ENCODE measurements around the gene DUSP5.

DNA sequence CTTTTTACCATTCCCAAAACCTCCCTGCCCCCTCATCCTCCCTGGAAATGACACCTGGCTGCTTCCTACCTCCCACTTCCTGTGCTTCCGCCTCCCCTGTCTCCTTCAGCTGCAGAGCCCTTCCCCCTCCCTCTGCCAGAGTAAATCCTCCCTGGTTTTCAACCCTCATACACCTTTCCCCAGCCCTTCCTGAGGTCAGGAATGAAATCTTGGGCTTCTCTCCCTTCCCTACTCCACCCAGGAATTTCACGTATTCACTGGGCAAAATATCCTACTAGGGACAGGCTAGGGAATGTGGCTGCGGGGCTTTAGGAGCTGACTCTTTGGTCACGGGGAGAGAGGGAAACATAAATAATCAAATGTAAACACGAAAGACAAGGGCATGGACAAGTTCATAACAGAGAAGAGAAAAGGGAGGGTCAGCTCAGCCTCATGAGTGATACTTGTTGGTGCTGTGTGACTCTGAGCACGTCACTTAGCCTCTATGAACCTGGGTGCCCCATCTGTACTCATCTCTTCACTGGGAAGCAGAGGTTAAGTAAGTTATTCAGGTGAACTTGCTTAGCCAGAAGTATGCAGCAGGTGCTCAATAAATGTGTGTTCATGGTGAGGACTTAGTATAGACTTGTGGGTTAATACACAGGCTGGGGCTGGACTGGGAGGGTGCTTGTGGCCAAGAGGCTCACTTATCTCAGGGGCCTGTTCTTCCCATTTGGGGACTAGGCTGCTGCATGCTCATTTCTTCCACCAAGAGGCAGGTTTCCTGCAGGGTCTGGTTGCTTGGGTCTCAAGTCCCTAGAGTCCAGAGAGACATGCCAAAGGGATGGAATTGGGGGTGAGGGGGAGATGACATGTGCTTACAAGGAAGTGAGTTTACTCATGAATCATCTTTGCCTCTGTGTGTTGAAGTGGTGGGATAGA, 10.0 kb upstream of the DUSP5 start:
- TF ChIP-seq, protein P1, sequence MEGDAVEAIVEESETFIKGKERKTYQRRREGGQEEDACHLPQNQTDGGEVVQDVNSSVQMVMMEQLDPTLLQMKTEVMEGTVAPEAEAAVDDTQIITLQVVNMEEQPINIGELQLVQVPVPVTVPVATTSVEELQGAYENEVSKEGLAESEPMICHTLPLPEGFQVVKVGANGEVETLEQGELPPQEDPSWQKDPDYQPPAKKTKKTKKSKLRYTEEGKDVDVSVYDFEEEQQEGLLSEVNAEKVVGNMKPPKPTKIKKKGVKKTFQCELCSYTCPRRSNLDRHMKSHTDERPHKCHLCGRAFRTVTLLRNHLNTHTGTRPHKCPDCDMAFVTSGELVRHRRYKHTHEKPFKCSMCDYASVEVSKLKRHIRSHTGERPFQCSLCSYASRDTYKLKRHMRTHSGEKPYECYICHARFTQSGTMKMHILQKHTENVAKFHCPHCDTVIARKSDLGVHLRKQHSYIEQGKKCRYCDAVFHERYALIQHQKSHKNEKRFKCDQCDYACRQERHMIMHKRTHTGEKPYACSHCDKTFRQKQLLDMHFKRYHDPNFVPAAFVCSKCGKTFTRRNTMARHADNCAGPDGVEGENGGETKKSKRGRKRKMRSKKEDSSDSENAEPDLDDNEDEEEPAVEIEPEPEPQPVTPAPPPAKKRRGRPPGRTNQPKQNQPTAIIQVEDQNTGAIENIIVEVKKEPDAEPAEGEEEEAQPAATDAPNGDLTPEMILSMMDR (IDR thresholded peaks at IDR 0.05): no peak
- no peak for TF ChIP-seq EP300 (IDR thresholded peaks at IDR 0.05)

Measured in suprapubic skin (tissue), 3 donors.